CD8-positive, alpha-beta memory T cell (primary cell): ENCODE data around the gene TBX10. TPM values are rescaled to one million over a fixed set of nuclear protein-coding genes. Genes with fewer than 3 reads are reported as not detected.

ENCODE experiments used
- CTCF ChIA-PET: fragments of 350-600 bp; sonication (Branson Sonifier 250); formaldehyde crosslinking; loops from one replicate; lab custom pipeline; 2021; ENCODE audit warnings: antibody characterized with exemption; lab: Charles Lee
- POLR2A ChIA-PET: fragments of 350-600 bp; sonication (Branson Sonifier 250); formaldehyde crosslinking; loops from one replicate; lab custom pipeline; 2021; ENCODE audit warnings: antibody characterized with exemption; lab: Charles Lee
- DNase-seq, 5 donors: peaks; one replicate each; pipeline versions ENCODE4 v3.0.0 to v3.0.0-alpha.2; 2020 to 2022; ENCODE audit warnings: mixed read lengths in 1 of 5
- H3K27ac ChIP-seq: one replicate; pipeline ENCODE4 v1.7.0; 2013; ENCODE audit warnings: low read depth, mild to moderate bottlenecking, low read length, moderate library complexity
- H3K27me3 ChIP-seq: 2 replicates; pipeline ENCODE4 v1.7.0; 2013; ENCODE audit warnings: low read length, mild to moderate bottlenecking; ENCODE audit not compliant: insufficient read depth, poor library complexity, severe bottlenecking
- H3K36me3 ChIP-seq: 2 replicates; pipeline ENCODE4 v1.7.0; 2013; ENCODE audit warnings: mild to moderate bottlenecking, low read length, moderate library complexity; ENCODE audit not compliant: insufficient read depth
- H3K4me1 ChIP-seq: 2 replicates; pipeline ENCODE4 v1.7.0; 2013; ENCODE audit warnings: mild to moderate bottlenecking, low read length, moderate library complexity; ENCODE audit not compliant: insufficient read depth
- H3K4me3 ChIP-seq: 2 replicates; pipeline ENCODE4 v1.7.0; 2013; ENCODE audit warnings: mild to moderate bottlenecking, low read length
- H3K9me3 ChIP-seq: 2 replicates; pipeline ENCODE4 v1.7.0; 2013; ENCODE audit warnings: mild to moderate bottlenecking, low read length
- H3K27ac Mint-ChIP-seq, 8 donors: one replicate each; pipeline ENCODE4 v1.8.0; 2020 to 2021; ENCODE audit warnings: mixed read lengths in 8 of 8, mild to moderate bottlenecking in 6 of 8, inconsistent platforms in 3 of 8, moderate library complexity in 3 of 8
- H3K27me3 Mint-ChIP-seq, 2 donors: one replicate each; pipeline ENCODE4 v1.8.0; 2020 to 2021; ENCODE audit warnings: mixed read lengths in 2 of 2, mild to moderate bottlenecking in 1 of 2, moderate library complexity in 1 of 2
- H3K36me3 Mint-ChIP-seq, 3 donors: one replicate each; pipeline ENCODE4 v1.8.0; 2020 to 2021; ENCODE audit warnings: mixed read lengths in 3 of 3, inconsistent platforms in 1 of 3, mild to moderate bottlenecking in 1 of 3
- H3K4me1 Mint-ChIP-seq, 3 donors: one replicate each; pipeline ENCODE4 v1.8.0; 2020 to 2021; ENCODE audit warnings: mixed read lengths in 3 of 3, inconsistent platforms in 1 of 3, mild to moderate bottlenecking in 1 of 3
- H3K4me3 Mint-ChIP-seq, 7 donors: one replicate each; pipeline ENCODE4 v1.8.0; 2020 to 2021; ENCODE audit warnings: mixed read lengths in 7 of 7, mild to moderate bottlenecking in 6 of 7, moderate library complexity in 4 of 7, inconsistent platforms in 2 of 7
- H3K9me3 Mint-ChIP-seq, 5 donors: one replicate each; pipeline ENCODE4 v1.8.0; 2020 to 2022; ENCODE audit warnings: mixed read lengths in 5 of 5, mild to moderate bottlenecking in 3 of 5, moderate library complexity in 2 of 5, inconsistent platforms in 1 of 5
- polyA plus RNA-seq: library from polyadenylated mRNA; unstranded; fragments of 300-500 nt; fragmentation: Illumina TruSeq; gene quantifications from one replicate; pipeline ENCODE4 v1.2.3, GENCODE V29; 2021
- total RNA-seq, 2 experiments: library from RNA; stranded (reverse); gene quantifications; one replicate each; pipeline ENCODE4 v1.2.3, GENCODE V29; 2021

TBX10 gene
- total and polyA plus RNA-seq, 3 experiments from 2014 or later: not detected

DNA sequence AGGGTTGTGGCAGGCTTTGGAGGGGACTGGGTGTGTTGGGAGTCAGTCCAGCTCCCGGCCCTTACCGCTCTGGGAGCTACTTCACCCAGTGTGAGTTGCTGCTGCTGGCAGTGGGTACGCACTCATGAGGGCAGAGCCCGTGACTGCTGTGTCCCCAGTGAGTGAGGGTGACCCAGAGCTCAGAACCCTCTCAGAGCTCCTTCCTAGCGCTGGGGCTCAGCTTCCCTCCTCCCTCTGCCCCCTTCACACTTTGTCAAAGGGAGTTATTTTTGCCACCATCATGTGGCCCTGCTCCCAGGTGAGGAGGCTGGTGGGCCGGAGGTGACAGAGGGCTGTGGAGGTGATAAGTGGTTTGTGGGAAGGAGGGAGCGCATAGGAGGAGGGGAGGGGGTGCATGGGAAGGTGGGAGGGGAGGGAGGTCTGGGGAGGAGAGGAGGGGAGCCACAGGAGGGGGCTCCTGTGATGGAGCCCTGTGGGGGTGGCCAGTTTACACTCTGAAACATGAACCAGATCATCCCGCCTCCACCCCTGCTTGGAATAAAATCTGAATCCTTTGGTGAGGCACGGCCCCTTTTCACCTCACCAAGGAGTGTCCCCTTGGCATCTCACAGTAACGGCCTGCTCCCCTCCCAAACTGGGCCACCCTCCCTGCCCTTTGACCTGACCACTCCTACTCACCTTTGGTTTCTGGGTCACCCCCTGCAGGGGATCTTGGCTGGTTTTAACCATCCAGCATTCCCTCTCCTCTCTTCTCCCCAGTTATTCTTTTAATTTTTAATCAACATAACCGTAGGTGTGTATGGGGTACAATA lies 22.9 kb downstream of the TBX10 start:
- Histone ChIP-seq H3K27me3 (no peaks in the 10 kb centered on the region), H3K9me3 (no peaks in the 10 kb centered on the region), H3K4me3 (no peak overlapping the region), H3K36me3 (no peaks in the 10 kb centered on the region), H3K4me1 (peaks cover 33% of the 10 kb centered on the region), H3K27ac (no peak overlapping the region)
- ChIA-PET POLR2A (no interaction called here), CTCF (interaction anchor here (1.6 to 4.8 kb wide), 3 partner anchors 12 to 34 kb away, joined by 4 to 61 read pairs (median 6); partner anchors contain the start of genes GSTP1 and NUDT8)
- DNase-seq: no peak
- Mint-ChIP-seq H3K27me3 (no peaks in the 10 kb centered on the region), H3K4me1 (peaks cover 31 to 45% (median 32%) of the 10 kb centered on the region in 3 donors), H3K36me3 (peaks cover 0 to 15% (median 2%) of the 10 kb centered on the region in 3 donors), H3K4me3 (peak overlapping the region; percentile 61 to 86 (median 62)), H3K9me3 (no peaks in the 10 kb centered on the region), H3K27ac (peak overlapping the region in 7 of 8 donors; percentile 17 to 99 (median 70))

GRCh38 chr11:67615728-67616430 lies 23.7 kb downstream of the TBX10 start:
- peak overlapping the region in 7 of 8 donors; percentile 70 to 99 (median 98) for H3K27ac Mint-ChIP-seq
- DNase-seq: peak in 2 of 5 donors; percentile 7 to 22
- H3K9me3 ChIP-seq: no peaks in the 10 kb centered on the region
- peaks cover 33% of the 10 kb centered on the region for H3K4me1 ChIP-seq
- ChIA-PET POLR2A (interaction anchor here (0.6 kb wide), 1 partner anchor 385 kb away, joined by 3 read pairs; no protein-coding TSS in a partner anchor), CTCF (interaction anchor here (1.6 to 4.8 kb wide), 3 partner anchors 13 to 43 kb away, joined by 4 to 61 read pairs (median 12); partner anchors contain the start of genes GSTP1 and NUDT8)
- H3K27me3 ChIP-seq: no peaks in the 10 kb centered on the region
- H3K36me3 Mint-ChIP-seq: peaks cover 0 to 20% (median 4%) of the 10 kb centered on the region in 3 donors
- peak overlapping the region; percentile 34 for H3K4me3 ChIP-seq
- no peak overlapping the region for H3K27ac ChIP-seq
- no peaks in the 10 kb centered on the region for H3K9me3 Mint-ChIP-seq
- H3K27me3 Mint-ChIP-seq: no peaks in the 10 kb centered on the region
- peaks cover 2% of the 10 kb centered on the region for H3K36me3 ChIP-seq
- H3K4me1 Mint-ChIP-seq: peaks cover 31 to 45% (median 32%) of the 10 kb centered on the region in 3 donors
- peak overlapping the region; percentile 34 to 86 (median 62) for H3K4me3 Mint-ChIP-seq

DNA sequence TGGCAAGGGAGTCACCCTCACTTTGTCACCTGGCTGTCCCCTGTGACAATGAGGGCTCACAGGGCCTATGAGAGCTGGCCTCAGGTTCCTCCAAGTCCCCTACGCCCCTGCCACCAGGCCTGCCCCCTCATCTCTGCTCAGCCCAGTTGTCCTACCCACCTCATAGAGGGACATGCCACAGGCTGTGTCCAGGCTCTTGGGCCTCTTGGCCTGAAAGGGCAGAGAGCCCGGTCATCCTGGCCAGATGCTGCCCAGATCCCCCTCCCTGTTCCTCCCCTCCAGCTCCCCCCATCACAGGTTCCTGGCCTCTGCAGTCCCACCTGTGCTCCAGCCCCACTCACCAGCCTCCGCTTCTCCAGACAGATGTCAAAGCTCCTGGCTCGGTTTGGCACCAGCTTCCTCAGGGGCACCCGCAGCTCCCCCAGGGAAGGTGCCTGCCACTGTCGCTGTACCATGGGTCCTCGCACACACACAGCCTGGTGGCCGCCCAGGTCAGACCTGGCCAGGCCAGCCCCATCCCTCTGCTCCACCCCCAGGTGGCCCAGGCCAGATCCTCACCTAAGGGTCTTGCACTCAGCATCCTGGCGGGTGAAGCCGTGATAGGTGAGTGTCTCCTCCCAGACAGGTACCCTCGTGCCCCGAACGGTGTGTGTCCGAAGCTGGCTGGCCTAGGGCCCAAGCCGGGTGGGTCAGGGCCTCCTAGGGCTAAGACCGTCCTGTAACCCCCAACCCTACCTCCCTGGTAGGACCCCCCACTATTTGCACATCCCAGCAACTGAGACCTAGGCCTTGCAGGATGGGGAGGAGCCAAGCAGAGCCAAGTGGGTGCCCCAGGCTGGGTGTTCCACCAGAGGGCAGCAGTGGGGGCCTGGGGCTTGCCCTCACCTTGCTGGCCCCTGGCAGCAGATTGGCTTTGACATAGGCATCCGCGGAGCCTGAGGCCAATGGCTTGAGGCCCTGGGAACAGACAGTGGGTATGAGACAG lies 24.5 kb downstream of the TBX10 start:
- H3K36me3 Mint-ChIP-seq: peaks cover 0 to 29% (median 3%) of the 10 kb centered on the region in 3 donors
- Histone ChIP-seq H3K9me3 (no peaks in the 10 kb centered on the region), H3K4me3 (peak overlapping the region; percentile 50), H3K27ac (peak overlapping the region; percentile 86), H3K4me1 (peaks cover 33% of the 10 kb centered on the region), H3K27me3 (no peaks in the 10 kb centered on the region), H3K36me3 (peaks cover 4% of the 10 kb centered on the region)
- H3K4me3 Mint-ChIP-seq: peak overlapping the region; percentile 82 to 89 (median 85)
- POLR2A ChIA-PET: interaction anchor here (0.6 to 1.0 kb wide), 3 partner anchors 15 to 385 kb away, joined by 3 to 5 read pairs (median 3); partner anchors contain the start of genes CLCF1 and NUDT8
- H3K27me3 Mint-ChIP-seq: no peaks in the 10 kb centered on the region
- peak in 4 of 5 donors; percentile 24 to 40 (median 31) for DNase-seq
- CTCF ChIA-PET: interaction anchor here (0.9 to 4.8 kb wide), 16 partner anchors 13 to 264 kb away, joined by 3 to 61 read pairs (median 4); partner anchors contain the start of genes GSTP1, NUDT8 and PPP1CA
- no peaks in the 10 kb centered on the region for H3K9me3 Mint-ChIP-seq
- peak overlapping the region; percentile 94 to 99 (median 98) for H3K27ac Mint-ChIP-seq
- H3K4me1 Mint-ChIP-seq: peaks cover 31 to 45% (median 32%) of the 10 kb centered on the region in 3 donors

- Histone ChIP-seq H3K9me3 (no peaks in the 10 kb centered on the region), H3K27me3 (no peaks in the 10 kb centered on the region), H3K4me1 (peaks cover 33% of the 10 kb centered on the region), H3K27ac (peak overlapping the region; percentile 86), H3K4me3 (peak overlapping the region; percentile 50), H3K36me3 (peaks cover 9% of the 10 kb centered on the region)
- CTCF ChIA-PET: interaction anchor here (0.7 to 4.8 kb wide), 17 partner anchors 10 to 263 kb away, joined by 3 to 61 read pairs (median 3); partner anchors contain the start of genes NUDT8 and PPP1CA
- Mint-ChIP-seq H3K27me3 (no peaks in the 10 kb centered on the region), H3K9me3 (no peaks in the 10 kb centered on the region), H3K4me3 (peak overlapping the region; percentile 82 to 89 (median 85)), H3K27ac (peak overlapping the region; percentile 94 to 99 (median 98)), H3K4me1 (peaks cover 31 to 45% (median 32%) of the 10 kb centered on the region in 3 donors), H3K36me3 (peaks cover 0 to 35% (median 2%) of the 10 kb centered on the region in 3 donors)
- peak; percentile 80 to 89 (median 85) for DNase-seq
- POLR2A ChIA-PET: interaction anchor here (0.7 to 1.2 kb wide), 4 partner anchors 15 to 241 kb away, joined by 3 to 5 read pairs (median 3); partner anchors contain the start of genes CLCF1, NUDT8 and PPP1CA
Observed at GRCh38 chr11:67613960-67614715, 25.4 kb downstream of the TBX10 start.

DNA sequence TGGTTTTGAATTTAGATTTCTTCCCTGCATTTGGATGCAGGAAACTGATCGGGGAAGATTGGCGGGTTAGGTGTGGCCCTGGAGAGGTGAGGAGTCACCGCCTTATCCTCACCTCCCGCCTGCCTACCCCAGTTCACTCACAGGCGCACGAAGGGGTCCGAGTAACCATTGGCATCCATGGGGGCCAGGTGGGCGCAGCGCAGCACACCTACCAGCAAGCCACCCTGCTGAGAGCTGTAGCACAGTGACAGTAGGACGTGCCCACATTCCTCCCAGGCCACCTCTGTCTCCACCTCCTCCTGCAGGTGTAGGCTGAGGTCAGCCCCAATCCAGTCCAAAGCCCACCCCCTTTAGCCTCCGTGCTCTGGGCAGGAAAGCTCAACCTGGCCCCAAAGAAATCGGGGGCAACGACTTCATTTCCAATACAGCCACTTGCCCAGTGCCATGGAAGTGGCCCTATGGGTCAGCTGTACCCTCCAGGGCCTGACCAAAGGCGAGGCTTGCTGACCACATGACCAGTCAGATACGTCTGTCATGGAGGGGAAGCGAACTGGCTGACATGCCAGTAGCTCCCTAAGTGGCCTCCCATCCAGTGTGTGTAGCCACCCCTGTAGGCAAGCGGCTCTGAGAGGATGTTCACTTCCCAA lies 26.1 kb downstream of the TBX10 start:
- CTCF ChIA-PET: interaction anchor here (0.7 to 4.8 kb wide), 14 partner anchors 9 to 262 kb away, joined by 3 to 61 read pairs (median 4); partner anchors contain the start of genes NUDT8 and PPP1CA
- peak overlapping the region; percentile 50 for H3K4me3 ChIP-seq
- Mint-ChIP-seq H3K27ac (peak overlapping the region; percentile 94 to 99 (median 98)), H3K4me1 (peaks cover 31 to 49% (median 32%) of the 10 kb centered on the region in 3 donors), H3K4me3 (peak overlapping the region; percentile 82 to 89 (median 85)), H3K36me3 (peaks cover 0 to 42% (median 2%) of the 10 kb centered on the region in 3 donors), H3K9me3 (no peaks in the 10 kb centered on the region), H3K27me3 (no peaks in the 10 kb centered on the region)
- no peaks in the 10 kb centered on the region for H3K27me3 ChIP-seq
- no peak for DNase-seq
- H3K27ac ChIP-seq: peak overlapping the region; percentile 86
- POLR2A ChIA-PET: interaction anchor here (0.5 to 1.2 kb wide), 4 partner anchors 15 to 240 kb away, joined by 3 read pairs; partner anchors contain the start of genes CLCF1 and PPP1CA
- peaks cover 16% of the 10 kb centered on the region for H3K36me3 ChIP-seq
- peaks cover 35% of the 10 kb centered on the region for H3K4me1 ChIP-seq
- no peaks in the 10 kb centered on the region for H3K9me3 ChIP-seq

GRCh38 chr11:67612751-67613150 lies 26.8 kb downstream of the TBX10 start:
- CTCF ChIA-PET: interaction anchor here (4.8 kb wide), 1 partner anchor 16 kb away, joined by 61 read pairs; the partner anchor contains the start of gene NUDT8
- DNase-seq: no peak
- peaks cover 27 to 56% (median 29%) of the 10 kb centered on the region in 3 donors for H3K4me1 Mint-ChIP-seq
- H3K4me3 ChIP-seq: no peak overlapping the region
- H3K27me3 ChIP-seq: no peaks in the 10 kb centered on the region
- peak overlapping the region; percentile 86 for H3K27ac ChIP-seq
- H3K9me3 Mint-ChIP-seq: no peaks in the 10 kb centered on the region
- peak overlapping the region in 7 of 8 donors; percentile 24 to 99 (median 98) for H3K27ac Mint-ChIP-seq
- peaks cover 40% of the 10 kb centered on the region for H3K4me1 ChIP-seq
- H3K36me3 Mint-ChIP-seq: peaks cover 0 to 46% (median 2%) of the 10 kb centered on the region in 3 donors
- peak overlapping the region in 3 of 7 donors; percentile 25 to 51 (median 45) for H3K4me3 Mint-ChIP-seq
- POLR2A ChIA-PET: no interaction called here
- no peaks in the 10 kb centered on the region for H3K27me3 Mint-ChIP-seq
- peaks cover 18% of the 10 kb centered on the region for H3K36me3 ChIP-seq
- H3K9me3 ChIP-seq: no peaks in the 10 kb centered on the region
